Right cardiac atrium (tissue), 5 donors: Measurements from ENCODE around the gene GTF3C2. TPM values are rescaled to one million over a fixed set of nuclear protein-coding genes. Genes with fewer than 3 reads are reported as not detected.
A peak's percentile ranks its signal among the peaks of the same experiment; 100 is the strongest.

Experiments
- ATAC-seq, 2 donors: fragments of 200-7000 bp; cut with Tn5 transposase; one replicate each; pipeline versions ENCODE4 v1.8.0 to v1.9.1; 2020; ENCODE audit warnings: moderate library complexity in 2 of 2, mild to moderate bottlenecking in 1 of 2
- DNase-seq, 3 donors: peaks; one replicate each; pipeline ENCODE4 v3.0.0-alpha.2; 2020
- H3K27ac ChIP-seq: one replicate; pipeline ENCODE4 v1.5.1; 2013; ENCODE audit warnings: mild to moderate bottlenecking, low read length, control low read depth, moderate library complexity
- H3K27me3 ChIP-seq: one replicate; pipeline ENCODE4 v1.6.1; 2013; ENCODE audit not compliant: control insufficient read depth, insufficient read depth
- H3K4me1 ChIP-seq: one replicate; pipeline ENCODE4 v1.6.1; 2013; ENCODE audit warnings: low read length; ENCODE audit not compliant: control insufficient read depth, insufficient read depth
- H3K4me3 ChIP-seq: one replicate; pipeline ENCODE4 v1.5.1; 2013; ENCODE audit warnings: low read length, control low read depth
- H3K9me3 ChIP-seq: one replicate; pipeline ENCODE4 v1.6.1; 2013; ENCODE audit warnings: low read length; ENCODE audit not compliant: control insufficient read depth
- WGBS: extraction: QIAGEN DNeasy Blood & Tissue Kit; methylation state at CpG from one replicate; pipeline ENCODE4 v1.1.7; 2013; 5-methylcytosine and 5-hydroxymethylcytosine counted together
- intact Hi-C, 4 donors: fragments of 100-400 bp; cut with DNase I; formaldehyde crosslinking; loops; one replicate each; pipeline versions ENCODE4 v1.11.0 to v1.14.0; 2022 to 2023
- polyA plus RNA-seq: library from polyadenylated mRNA; stranded (reverse); fragments of 200-250 nt; gene quantifications from one replicate; pipeline ENCODE4 v1.2.3, GENCODE V29; 2013
- total RNA-seq, 4 donors: library from RNA; stranded (reverse); fragmentation: NEBNext Ultra II Directional; extraction: Animal tissue kit (Norgen Biotek cat#: 25700); gene quantifications; one replicate each; pipeline ENCODE4 v1.2.1, GENCODE V29; 2021
- donor health status: healthy with polysubstance abuse.
- donor health status: DM: no; HTN: yes; CAD: no.
- donor health status: DM: no; HTN: no; CAD: no.
- donor health status: DM: no; HTN: yes; CAD: no; lungs with severe emphysema.
- donor health status: DM: yes; HTN: yes; CAD: no.

Gene GTF3C2
- total and polyA plus RNA-seq, 5 donors, result 16.9 to 32.1 (median 24.9) TPM

GRCh38 chr2:27284996-27285395, 71.6 kb downstream of the GTF3C2 start:
- intact Hi-C loops, result loop anchor here in 3 of 4 donors (5.0 to 10.0 kb wide), 3 partner anchors 38 to 190 kb away; no protein-coding TSS in a partner anchor
- no peaks in the 10 kb centered on the region for H3K9me3 ChIP-seq
- ATAC-seq, result no peak
- H3K4me1 ChIP-seq, result peaks cover 2% of the 10 kb centered on the region
- DNase-seq, result no peak
- peak overlapping the region; percentile 62 for H3K4me3 ChIP-seq
- WGBS, result 87% methylated on average over 1 of the region's 1 CpG
- H3K27me3 ChIP-seq, result no peaks in the 10 kb centered on the region
- peak overlapping the region; percentile 7 for H3K27ac ChIP-seq

- Histone ChIP-seq H3K27me3 (no peaks in the 10 kb centered on the region), H3K4me3 (peak overlapping the region; percentile 62), H3K27ac (peak overlapping the region; percentile 99), H3K9me3 (no peaks in the 10 kb centered on the region), H3K4me1 (peaks cover under 1% of the 10 kb centered on the region)
- intact Hi-C loops, result loop anchor here in 3 of 4 donors (5.0 to 10.0 kb wide), 3 partner anchors 36 to 188 kb away; no protein-coding TSS in a partner anchor
- ATAC-seq, result peak; percentile 54 to 62
- no peak for DNase-seq
- WGBS, result 24% methylated on average over 5 of the region's 5 CpGs
Observed at GRCh38 chr2:27282892-27283291, 73.7 kb downstream of the GTF3C2 start.

- H3K27me3 ChIP-seq, result no peaks in the 10 kb centered on the region
- intact Hi-C loops, result loop anchor here in 3 of 4 donors (5.0 to 10.0 kb wide), 3 partner anchors 35 to 187 kb away; no protein-coding TSS in a partner anchor
- peak; percentile 86 to 88 for ATAC-seq
- H3K9me3 ChIP-seq, result no peaks in the 10 kb centered on the region
- peak within 1 kb of the TSS; percentile 62 for H3K4me3 ChIP-seq
- H3K27ac ChIP-seq, result peak within 1 kb of the TSS; percentile 99
- H3K4me1 ChIP-seq, result no peaks in the 10 kb centered on the region
- 46% methylated on average over 5 of the region's 5 CpGs for WGBS
- DNase-seq, result no peak
Observed at GRCh38 chr2:27281855-27282559, 74.6 kb downstream of the GTF3C2 start, which contains the start of gene TRIM54. Gene TRIM54 (plus strand): TSS chr2:27282429. CDS start chr2:27282732, 303 bp downstream.

GRCh38 chr2:27281442-27281841, 75.1 kb downstream of the GTF3C2 start:
- DNase-seq, result no peak
- Histone ChIP-seq H3K27me3 (no peaks in the 10 kb centered on the region), H3K4me3 (no peak overlapping the region), H3K9me3 (no peaks in the 10 kb centered on the region), H3K27ac (peak overlapping the region; percentile 99), H3K4me1 (no peaks in the 10 kb centered on the region)
- ATAC-seq, result no peak
- 52% methylated on average over 3 of the region's 3 CpGs for WGBS
- intact Hi-C loops, result loop anchor here in 3 of 4 donors (5.0 to 10.0 kb wide), 3 partner anchors 34 to 187 kb away; no protein-coding TSS in a partner anchor

- Histone ChIP-seq H3K4me1 (no peaks in the 10 kb centered on the region), H3K4me3 (no peak overlapping the region), H3K9me3 (no peaks in the 10 kb centered on the region), H3K27ac (peak overlapping the region; percentile 4), H3K27me3 (no peaks in the 10 kb centered on the region)
- intact Hi-C loops, result loop anchor here in 3 of 4 donors (5.0 to 10.0 kb wide), 3 partner anchors 34 to 186 kb away; no protein-coding TSS in a partner anchor
- ATAC-seq (no peak), DNase-seq (no peak)
- WGBS, result 76% methylated on average over 3 of the region's 3 CpGs
Observed at GRCh38 chr2:27280826-27281225, 75.7 kb downstream of the GTF3C2 start.

- Histone ChIP-seq H3K4me1 (no peaks in the 10 kb centered on the region), H3K27me3 (no peaks in the 10 kb centered on the region), H3K27ac (no peak overlapping the region), H3K4me3 (no peak overlapping the region), H3K9me3 (no peaks in the 10 kb centered on the region)
- intact Hi-C loops, result no loop called here
- DNase-seq (no peak), ATAC-seq (no peak)
- WGBS, result 77% methylated on average over 1 of the region's 1 CpG
Observed at GRCh38 chr2:27278010-27278409, 78.6 kb downstream of the GTF3C2 start.

Other genes with a start within 250 kb of the GTF3C2 start
- gene CGREF1, start 237.6 kb downstream of the GTF3C2 start, total RNA-seq, result 1 to 10 TPM; 4.0 to 9.6 (median 5.6) TPM
- gene CGREF1, start 237.6 kb downstream of the GTF3C2 start, polyA plus RNA-seq, result 4.7 TPM
- 1 to 10 TPM; 1.6 to 4.7 (median 2.6) TPM for gene ABHD1, start 232.9 kb downstream of the GTF3C2 start, total RNA-seq
- gene ABHD1, start 232.9 kb downstream of the GTF3C2 start, polyA plus RNA-seq, result 5.1 TPM
- gene PREB, start 222.1 kb downstream of the GTF3C2 start, total RNA-seq, result 10 to 100 TPM; 46.3 to 52.7 (median 47.9) TPM
- gene PREB, start 222.1 kb downstream of the GTF3C2 start, polyA plus RNA-seq, result 48.5 TPM
- gene PRR30, start 217.4 kb downstream of the GTF3C2 start, total RNA-seq, result not detected
- gene PRR30, start 217.4 kb downstream of the GTF3C2 start, polyA plus RNA-seq, result not detected
- gene TCF23, start 207.8 kb downstream of the GTF3C2 start, total RNA-seq, result under 1 TPM; 0.06 to 0.15 (median 0.11) TPM
- gene TCF23, start 207.8 kb downstream of the GTF3C2 start, polyA plus RNA-seq, result 0.05 TPM
- 100 to 1,000 TPM; 124 to 177 (median 144) TPM for gene ATRAID, start 144.7 kb downstream of the GTF3C2 start, total RNA-seq
- 256 TPM for gene ATRAID, start 144.7 kb downstream of the GTF3C2 start, polyA plus RNA-seq
- gene SLC5A6, start 144.5 kb downstream of the GTF3C2 start, total RNA-seq, result 10 to 100 TPM in 3 of 4 donors, 1 to 10 TPM in 1; 8.1 to 14.1 (median 12.8) TPM
- gene SLC5A6, start 144.5 kb downstream of the GTF3C2 start, polyA plus RNA-seq, result 7.8 TPM
- gene CAD, start 139.4 kb downstream of the GTF3C2 start, total RNA-seq, result 10 to 100 TPM in 2 of 4 donors, 1 to 10 TPM in 2; 9.0 to 12.0 (median 10.0) TPM
- 6.0 TPM for gene CAD, start 139.4 kb downstream of the GTF3C2 start, polyA plus RNA-seq
- gene SLC30A3, start 93.7 kb downstream of the GTF3C2 start, total RNA-seq, result 10 to 100 TPM in 1 of 4 donors, 1 to 10 TPM in 3; 9.4 to 17.3 (median 9.6) TPM
- 7.3 TPM for gene SLC30A3, start 93.7 kb downstream of the GTF3C2 start, polyA plus RNA-seq
- 1 to 10 TPM; 1.3 to 3.0 (median 1.8) TPM for gene DNAJC5G, start 81.3 kb downstream of the GTF3C2 start, total RNA-seq
- 2.2 TPM for gene DNAJC5G, start 81.3 kb downstream of the GTF3C2 start, polyA plus RNA-seq
- 100 to 1,000 TPM; 101 to 188 (median 149) TPM for gene TRIM54, start 74.3 kb downstream of the GTF3C2 start, total RNA-seq
- 144 TPM for gene TRIM54, start 74.3 kb downstream of the GTF3C2 start, polyA plus RNA-seq
- gene UCN, start 48.3 kb downstream of the GTF3C2 start, total RNA-seq, result 1 to 10 TPM in 3 of 4 donors, under 1 TPM in 1; 0.96 to 3.3 (median 1.5) TPM
- gene UCN, start 48.3 kb downstream of the GTF3C2 start, polyA plus RNA-seq, result 0.72 TPM
- gene MPV17, start 33.7 kb downstream of the GTF3C2 start, total RNA-seq, result 10 to 100 TPM; 40.3 to 77.1 (median 56.4) TPM
- 98.2 TPM for gene MPV17, start 33.7 kb downstream of the GTF3C2 start, polyA plus RNA-seq
- gene EIF2B4, start 13.6 kb upstream of the GTF3C2 start, total RNA-seq, result 10 to 100 TPM; 31.8 to 36.0 (median 33.9) TPM
- 31.2 TPM for gene EIF2B4, start 13.6 kb upstream of the GTF3C2 start, polyA plus RNA-seq
- gene SNX17, start 13.9 kb upstream of the GTF3C2 start, total RNA-seq, result 10 to 100 TPM; 61.7 to 74.8 (median 68.2) TPM
- gene SNX17, start 13.9 kb upstream of the GTF3C2 start, polyA plus RNA-seq, result 54.8 TPM
- gene ZNF513, start 24.0 kb upstream of the GTF3C2 start, total RNA-seq, result 10 to 100 TPM in 1 of 4 donors, 1 to 10 TPM in 3; 8.1 to 13.1 (median 8.5) TPM
- 9.6 TPM for gene ZNF513, start 24.0 kb upstream of the GTF3C2 start, polyA plus RNA-seq
- gene PPM1G, start 52.8 kb upstream of the GTF3C2 start, total RNA-seq, result 10 to 100 TPM; 31.5 to 40.4 (median 37.3) TPM
- gene PPM1G, start 52.8 kb upstream of the GTF3C2 start, polyA plus RNA-seq, result 35.0 TPM
- 10 to 100 TPM; 46.6 to 61.3 (median 51.8) TPM for gene NRBP1, start 71.9 kb upstream of the GTF3C2 start, total RNA-seq
- 37.7 TPM for gene NRBP1, start 71.9 kb upstream of the GTF3C2 start, polyA plus RNA-seq
- 1 to 10 TPM in 1 of 4 donors, under 1 TPM in 2, not detected in 1; 0.59 to 1.3 (median 0.82) TPM for gene KRTCAP3, start 85.6 kb upstream of the GTF3C2 start, total RNA-seq
- 0.38 TPM for gene KRTCAP3, start 85.6 kb upstream of the GTF3C2 start, polyA plus RNA-seq
- gene IFT172, start 133.0 kb upstream of the GTF3C2 start, total RNA-seq, result 10 to 100 TPM; 17.0 to 29.5 (median 26.7) TPM
- 25.4 TPM for gene IFT172, start 133.0 kb upstream of the GTF3C2 start, polyA plus RNA-seq
- gene FNDC4, start 138.4 kb upstream of the GTF3C2 start, total RNA-seq, result 10 to 100 TPM in 2 of 4 donors, 1 to 10 TPM in 2; 5.4 to 22.5 (median 8.5) TPM
- 10.7 TPM for gene FNDC4, start 138.4 kb upstream of the GTF3C2 start, polyA plus RNA-seq
- 1 to 10 TPM in 1 of 4 donors, under 1 TPM in 3; 0.44 to 1.0 (median 0.57) TPM for gene GCKR, start 140.1 kb upstream of the GTF3C2 start, total RNA-seq
- gene GCKR, start 140.1 kb upstream of the GTF3C2 start, polyA plus RNA-seq, result 0.50 TPM
- 10 to 100 TPM; 24.0 to 26.5 (median 24.8) TPM for gene ZNF512, start 226.3 kb upstream of the GTF3C2 start, total RNA-seq
- gene ZNF512, start 226.3 kb upstream of the GTF3C2 start, polyA plus RNA-seq, result 11.9 TPM